ENCODE data around the gene THBS2.
"Not testable (repeated sequence)": the region's sequence is repeated elsewhere in the genome, so short reads cannot be mapped to it uniquely, and the experiment has no call there.

THBS2 gene

GRCh38 chr6:169198885-169199284 is 54.8 kb downstream of the THBS2 start:
- no peak overlapping the region for H2BK5ac ChIP-seq (ENCODE audit: low read depth, low read length, poor library complexity, severe bottlenecking)
- no peaks in the 10 kb centered on the region for H3K9me3 ChIP-seq (ENCODE audit: control insufficient read depth, low read length)
- H3K79me1 ChIP-seq (replicated peaks; ENCODE audit: low read length, poor library complexity, severe bottlenecking) = no peaks in the 10 kb centered on the region
- H3K14ac ChIP-seq (ENCODE audit: low read length in 2 of 2) = no peak overlapping the region
- no peak overlapping the region for H3K9ac ChIP-seq (ENCODE audit: low read length)
- no peak overlapping the region for H2BK15ac ChIP-seq (ENCODE audit: low read depth, poor library complexity, severe bottlenecking)
- H2BK12ac ChIP-seq (ENCODE audit: low read length in 2 of 2) = no peak overlapping the region
- H3K27ac ChIP-seq (ENCODE audit: low read length, poor library complexity, severe bottlenecking) = no peak overlapping the region
- no peak overlapping the region for H2AK5ac ChIP-seq (ENCODE audit: low read length, severe bottlenecking)
- no peak overlapping the region for H3K4ac ChIP-seq (ENCODE audit: low read depth in 1 of 2, low read length in 2 of 2)
- no peak overlapping the region for H2AFZ ChIP-seq (ENCODE audit: low read depth, low read length)
- H3K36me3 ChIP-seq (ENCODE audit: control insufficient read depth in 1 of 2, insufficient read depth in 2 of 2, low read depth in 1 of 2, low read length in 2 of 2) = no peaks in the 10 kb centered on the region
- no peak overlapping the region for H3K4me3 ChIP-seq (ENCODE audit: insufficient read depth in 1 of 2, low read depth in 1 of 2, low read length in 2 of 2)
- H3K23ac ChIP-seq (ENCODE audit: low read length in 2 of 2) = no peak overlapping the region
- H3K18ac ChIP-seq (ENCODE audit: low read depth in 1 of 2, low read length in 2 of 2) = no peak overlapping the region
- no peak overlapping the region for H3K4me2 ChIP-seq (ENCODE audit: low read length, poor library complexity, severe bottlenecking)
- 92% methylated on average over 2 of the region's 3 CpGs for WGBS
- H2BK120ac ChIP-seq (ENCODE audit: low read depth, low read length) = no peak overlapping the region
- no peak overlapping the region for H4K8ac ChIP-seq (ENCODE audit: low read length)
- no peaks in the 10 kb centered on the region for H3K27me3 ChIP-seq (ENCODE audit: control insufficient read depth in 1 of 2, insufficient read depth in 1 of 2, low read length in 2 of 2)
- peaks cover 1% of the 10 kb centered on the region for H3K4me1 ChIP-seq (ENCODE audit: control insufficient read depth, insufficient read depth, low read depth, low read length)
- no peak overlapping the region for H4K91ac ChIP-seq (ENCODE audit: low read length)
- DNase-seq = no peak

- not testable (repeated sequence) for DNase-seq; H3K9me3 ChIP-seq (ENCODE audit: control insufficient read depth, low read length); H3K14ac ChIP-seq (ENCODE audit: low read length in 2 of 2); H3K4me2 ChIP-seq (ENCODE audit: low read length, poor library complexity, severe bottlenecking); H3K9ac ChIP-seq (ENCODE audit: low read length); H2AK5ac ChIP-seq (ENCODE audit: low read length, severe bottlenecking); H3K79me1 ChIP-seq (replicated peaks; ENCODE audit: low read length, poor library complexity, severe bottlenecking); H2BK5ac ChIP-seq (ENCODE audit: low read depth, low read length, poor library complexity, severe bottlenecking); H2AFZ ChIP-seq (ENCODE audit: low read depth, low read length); H3K27ac ChIP-seq (ENCODE audit: low read length, poor library complexity, severe bottlenecking); H4K8ac ChIP-seq (ENCODE audit: low read length); H3K4ac ChIP-seq (ENCODE audit: low read depth in 1 of 2, low read length in 2 of 2); H2BK120ac ChIP-seq (ENCODE audit: low read depth, low read length); H4K91ac ChIP-seq (ENCODE audit: low read length); H3K18ac ChIP-seq (ENCODE audit: low read depth in 1 of 2, low read length in 2 of 2); H3K27me3 ChIP-seq (ENCODE audit: control insufficient read depth in 1 of 2, insufficient read depth in 1 of 2, low read length in 2 of 2); H3K4me3 ChIP-seq (ENCODE audit: insufficient read depth in 1 of 2, low read depth in 1 of 2, low read length in 2 of 2); H3K36me3 ChIP-seq (ENCODE audit: control insufficient read depth in 1 of 2, insufficient read depth in 2 of 2, low read depth in 1 of 2, low read length in 2 of 2); H3K4me1 ChIP-seq (ENCODE audit: control insufficient read depth, insufficient read depth, low read depth, low read length); H2BK12ac ChIP-seq (ENCODE audit: low read length in 2 of 2); H2BK15ac ChIP-seq (ENCODE audit: low read depth, poor library complexity, severe bottlenecking); H3K23ac ChIP-seq (ENCODE audit: low read length in 2 of 2)
- 89% methylated on average over 15 of the region's 15 CpGs for WGBS
Observed at GRCh38 chr6:169197929-169198328, 55.7 kb downstream of the THBS2 start.

- not testable (repeated sequence) for H3K79me1 ChIP-seq (replicated peaks; ENCODE audit: low read length, poor library complexity, severe bottlenecking); H4K91ac ChIP-seq (ENCODE audit: low read length); H3K4me3 ChIP-seq (ENCODE audit: insufficient read depth in 1 of 2, low read depth in 1 of 2, low read length in 2 of 2); DNase-seq; H3K4me2 ChIP-seq (ENCODE audit: low read length, poor library complexity, severe bottlenecking); H3K14ac ChIP-seq (ENCODE audit: low read length in 2 of 2); H2BK5ac ChIP-seq (ENCODE audit: low read depth, low read length, poor library complexity, severe bottlenecking); H3K36me3 ChIP-seq (ENCODE audit: control insufficient read depth in 1 of 2, insufficient read depth in 2 of 2, low read depth in 1 of 2, low read length in 2 of 2); H2BK12ac ChIP-seq (ENCODE audit: low read length in 2 of 2); H3K9me3 ChIP-seq (ENCODE audit: control insufficient read depth, low read length); H3K23ac ChIP-seq (ENCODE audit: low read length in 2 of 2); H2AFZ ChIP-seq (ENCODE audit: low read depth, low read length); H3K9ac ChIP-seq (ENCODE audit: low read length); H3K27me3 ChIP-seq (ENCODE audit: control insufficient read depth in 1 of 2, insufficient read depth in 1 of 2, low read length in 2 of 2); H2AK5ac ChIP-seq (ENCODE audit: low read length, severe bottlenecking); H3K4me1 ChIP-seq (ENCODE audit: control insufficient read depth, insufficient read depth, low read depth, low read length); H2BK120ac ChIP-seq (ENCODE audit: low read depth, low read length); H3K4ac ChIP-seq (ENCODE audit: low read depth in 1 of 2, low read length in 2 of 2); H3K18ac ChIP-seq (ENCODE audit: low read depth in 1 of 2, low read length in 2 of 2); H2BK15ac ChIP-seq (ENCODE audit: low read depth, poor library complexity, severe bottlenecking); H3K27ac ChIP-seq (ENCODE audit: low read length, poor library complexity, severe bottlenecking); H4K8ac ChIP-seq (ENCODE audit: low read length)
- whole genome bisulfite sequencing = no CpG with 5 or more reads among the region's 2 CpGs
Observed at GRCh38 chr6:169196279-169196678, 57.4 kb downstream of the THBS2 start.

GRCh38 chr6:169194737-169195136 is 58.9 kb downstream of the THBS2 start:
- no peaks in the 10 kb centered on the region for H3K27me3 ChIP-seq (ENCODE audit: control insufficient read depth in 1 of 2, insufficient read depth in 1 of 2, low read length in 2 of 2)
- 69% methylated on average over 2 of the region's 2 CpGs for WGBS
- H3K4ac ChIP-seq (ENCODE audit: low read depth in 1 of 2, low read length in 2 of 2) = no peak overlapping the region
- H2BK5ac ChIP-seq (ENCODE audit: low read depth, low read length, poor library complexity, severe bottlenecking) = no peak overlapping the region
- no peaks in the 10 kb centered on the region for H3K79me1 ChIP-seq (replicated peaks; ENCODE audit: low read length, poor library complexity, severe bottlenecking)
- peaks cover 11% of the 10 kb centered on the region for H3K4me1 ChIP-seq (ENCODE audit: control insufficient read depth, insufficient read depth, low read depth, low read length)
- H2AFZ ChIP-seq (ENCODE audit: low read depth, low read length) = no peak overlapping the region
- H4K91ac ChIP-seq (ENCODE audit: low read length) = no peak overlapping the region
- H3K23ac ChIP-seq (ENCODE audit: low read length in 2 of 2) = no peak overlapping the region
- H3K4me2 ChIP-seq (ENCODE audit: low read length, poor library complexity, severe bottlenecking) = no peak overlapping the region
- no peak for DNase-seq
- no peaks in the 10 kb centered on the region for H3K9me3 ChIP-seq (ENCODE audit: control insufficient read depth, low read length)
- no peak overlapping the region for H3K4me3 ChIP-seq (ENCODE audit: insufficient read depth in 1 of 2, low read depth in 1 of 2, low read length in 2 of 2)
- H3K36me3 ChIP-seq (ENCODE audit: control insufficient read depth in 1 of 2, insufficient read depth in 2 of 2, low read depth in 1 of 2, low read length in 2 of 2) = no peaks in the 10 kb centered on the region
- H3K9ac ChIP-seq (ENCODE audit: low read length) = no peak overlapping the region
- H3K27ac ChIP-seq (ENCODE audit: low read length, poor library complexity, severe bottlenecking) = no peak overlapping the region
- H4K8ac ChIP-seq (ENCODE audit: low read length) = no peak overlapping the region
- no peak overlapping the region for H3K14ac ChIP-seq (ENCODE audit: low read length in 2 of 2)
- H2BK12ac ChIP-seq (ENCODE audit: low read length in 2 of 2) = no peak overlapping the region
- no peak overlapping the region for H2BK15ac ChIP-seq (ENCODE audit: low read depth, poor library complexity, severe bottlenecking)
- H2AK5ac ChIP-seq (ENCODE audit: low read length, severe bottlenecking) = no peak overlapping the region
- H3K18ac ChIP-seq (ENCODE audit: low read depth in 1 of 2, low read length in 2 of 2) = no peak overlapping the region
- no peak overlapping the region for H2BK120ac ChIP-seq (ENCODE audit: low read depth, low read length)
